ENCODE data around the gene LAMA1.

LAMA1 gene

GRCh38 chr18:7102131-7102530 is 15.5 kb downstream of the LAMA1 start:
- no peaks in the 10 kb centered on the region for H3K4me1 ChIP-seq (ENCODE audit: control insufficient read depth, insufficient read depth, low read length)

GRCh38 chr18:7096838-7097237 is 20.8 kb downstream of the LAMA1 start:
- no peak overlapping the region for H3K4me3 ChIP-seq (ENCODE audit: low read depth, low read length)
- H3K9ac ChIP-seq (ENCODE audit: low read depth, low read length) = no peak overlapping the region
- no peaks in the 10 kb centered on the region for H3K27me3 ChIP-seq (ENCODE audit: control insufficient read depth, insufficient read depth, low read length)
- no peaks in the 10 kb centered on the region for H3K9me3 ChIP-seq (ENCODE audit: control insufficient read depth, insufficient read depth, low read length)
- no peaks in the 10 kb centered on the region for H3K36me3 ChIP-seq (ENCODE audit: control insufficient read depth, insufficient read depth, low read length)
- H3K4me1 ChIP-seq (ENCODE audit: control insufficient read depth, insufficient read depth, low read length) = no peaks in the 10 kb centered on the region

More at GRCh38 chr18:7102131-7102530, 15.5 kb downstream of the LAMA1 start:
- no peak overlapping the region for H3K9ac ChIP-seq (ENCODE audit: low read depth, low read length)
- H3K4me3 ChIP-seq (ENCODE audit: low read depth, low read length) = no peak overlapping the region
- no peaks in the 10 kb centered on the region for H3K9me3 ChIP-seq (ENCODE audit: control insufficient read depth, insufficient read depth, low read length)
- no peaks in the 10 kb centered on the region for H3K27me3 ChIP-seq (ENCODE audit: control insufficient read depth, insufficient read depth, low read length)
- no peaks in the 10 kb centered on the region for H3K36me3 ChIP-seq (ENCODE audit: control insufficient read depth, insufficient read depth, low read length)

GRCh38 chr18:7094427-7094826 is 23.2 kb downstream of the LAMA1 start:
- Histone ChIP-seq H3K27me3 (ENCODE audit: control insufficient read depth, insufficient read depth, low read length) (no peaks in the 10 kb centered on the region), H3K9ac (ENCODE audit: low read depth, low read length) (no peak overlapping the region), H3K36me3 (ENCODE audit: control insufficient read depth, insufficient read depth, low read length) (no peaks in the 10 kb centered on the region), H3K9me3 (ENCODE audit: control insufficient read depth, insufficient read depth, low read length) (no peaks in the 10 kb centered on the region), H3K4me1 (ENCODE audit: control insufficient read depth, insufficient read depth, low read length) (peaks cover 4% of the 10 kb centered on the region), H3K4me3 (ENCODE audit: low read depth, low read length) (no peak overlapping the region)

DNA sequence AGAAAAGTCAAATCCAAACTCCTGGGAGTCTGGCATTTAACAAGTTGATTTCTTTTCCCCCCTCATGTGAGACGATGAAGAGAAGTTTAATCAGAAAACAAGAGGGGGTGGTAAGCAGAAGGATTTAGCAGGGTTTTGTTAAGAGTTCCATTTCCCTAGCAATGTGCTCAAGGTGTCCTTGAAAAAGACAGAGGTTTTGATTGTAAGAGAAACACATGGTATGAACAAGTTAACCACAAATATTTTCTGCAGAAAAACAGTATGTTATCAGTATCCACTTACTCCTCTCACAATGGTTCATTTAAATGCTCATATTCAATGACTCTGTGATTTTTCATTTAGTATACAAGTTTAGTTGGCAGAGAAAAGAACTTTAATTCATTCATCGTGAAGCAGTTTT is 26.8 kb downstream of the LAMA1 start:
- Histone ChIP-seq H3K27me3 (ENCODE audit: control insufficient read depth, insufficient read depth, low read length) (no peaks in the 10 kb centered on the region), H3K4me3 (ENCODE audit: low read depth, low read length) (no peak overlapping the region), H3K36me3 (ENCODE audit: control insufficient read depth, insufficient read depth, low read length) (no peaks in the 10 kb centered on the region), H3K9ac (ENCODE audit: low read depth, low read length) (no peak overlapping the region), H3K4me1 (ENCODE audit: control insufficient read depth, insufficient read depth, low read length) (peaks cover 4% of the 10 kb centered on the region), H3K9me3 (ENCODE audit: control insufficient read depth, insufficient read depth, low read length) (no peaks in the 10 kb centered on the region)

- Histone ChIP-seq H3K4me1 (ENCODE audit: control insufficient read depth, insufficient read depth, low read length) (peaks cover 4% of the 10 kb centered on the region), H3K36me3 (ENCODE audit: control insufficient read depth, insufficient read depth, low read length) (no peaks in the 10 kb centered on the region), H3K27me3 (ENCODE audit: control insufficient read depth, insufficient read depth, low read length) (no peaks in the 10 kb centered on the region), H3K9ac (ENCODE audit: low read depth, low read length) (no peak overlapping the region), H3K9me3 (ENCODE audit: control insufficient read depth, insufficient read depth, low read length) (no peaks in the 10 kb centered on the region), H3K4me3 (ENCODE audit: low read depth, low read length) (no peak overlapping the region)
Observed at GRCh38 chr18:7089369-7089768, 28.2 kb downstream of the LAMA1 start.

- Histone ChIP-seq H3K4me1 (ENCODE audit: control insufficient read depth, insufficient read depth, low read length) (no peaks in the 10 kb centered on the region), H3K4me3 (ENCODE audit: low read depth, low read length) (no peak overlapping the region), H3K9me3 (ENCODE audit: control insufficient read depth, insufficient read depth, low read length) (no peaks in the 10 kb centered on the region), H3K36me3 (ENCODE audit: control insufficient read depth, insufficient read depth, low read length) (no peaks in the 10 kb centered on the region), H3K9ac (ENCODE audit: low read depth, low read length) (no peak overlapping the region), H3K27me3 (ENCODE audit: control insufficient read depth, insufficient read depth, low read length) (no peaks in the 10 kb centered on the region)
Observed at GRCh38 chr18:7084080-7085065, 33.2 kb downstream of the LAMA1 start.

DNA sequence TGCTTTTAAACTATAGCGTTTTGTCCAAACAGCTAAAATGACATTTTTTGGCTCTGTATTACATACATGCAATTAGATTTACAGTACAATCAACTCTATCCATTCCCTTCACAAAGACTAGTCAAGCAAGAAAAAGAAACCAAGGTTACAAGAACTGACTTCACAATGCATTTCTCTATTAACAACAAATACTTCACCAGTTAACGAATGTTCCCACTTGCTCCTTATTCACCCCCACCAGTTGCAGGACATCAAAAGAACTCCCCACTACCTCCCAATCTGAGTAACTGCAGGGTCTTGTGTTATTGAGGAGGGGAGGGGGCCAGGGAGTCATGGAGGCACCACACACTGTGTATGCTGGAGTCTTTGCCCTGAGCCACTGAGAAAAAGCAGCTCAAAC is 34.9 kb downstream of the LAMA1 start:
- H3K27me3 ChIP-seq (ENCODE audit: control insufficient read depth, insufficient read depth, low read length) = no peaks in the 10 kb centered on the region

GRCh38 chr18:7079231-7079630 is 38.4 kb downstream of the LAMA1 start:
- no peaks in the 10 kb centered on the region for H3K36me3 ChIP-seq (ENCODE audit: control insufficient read depth, insufficient read depth, low read length)
- H3K9me3 ChIP-seq (ENCODE audit: control insufficient read depth, insufficient read depth, low read length) = no peaks in the 10 kb centered on the region
- H3K27me3 ChIP-seq (ENCODE audit: control insufficient read depth, insufficient read depth, low read length) = no peaks in the 10 kb centered on the region

More for the DNA sequence above, 34.9 kb downstream of the LAMA1 start:
- no peaks in the 10 kb centered on the region for H3K9me3 ChIP-seq (ENCODE audit: control insufficient read depth, insufficient read depth, low read length)
- H3K36me3 ChIP-seq (ENCODE audit: control insufficient read depth, insufficient read depth, low read length) = no peaks in the 10 kb centered on the region
- no peaks in the 10 kb centered on the region for H3K4me1 ChIP-seq (ENCODE audit: control insufficient read depth, insufficient read depth, low read length)
- H3K9ac ChIP-seq (ENCODE audit: low read depth, low read length) = no peak overlapping the region
- no peak overlapping the region for H3K4me3 ChIP-seq (ENCODE audit: low read depth, low read length)

GRCh38 chr18:7072593-7072992 is 45.0 kb downstream of the LAMA1 start:
- H3K9ac ChIP-seq (ENCODE audit: low read depth, low read length) = no peak overlapping the region
- H3K4me3 ChIP-seq (ENCODE audit: low read depth, low read length) = no peak overlapping the region

More at GRCh38 chr18:7079231-7079630, 38.4 kb downstream of the LAMA1 start:
- no peak overlapping the region for H3K9ac ChIP-seq (ENCODE audit: low read depth, low read length)
- H3K4me1 ChIP-seq (ENCODE audit: control insufficient read depth, insufficient read depth, low read length) = no peaks in the 10 kb centered on the region
- no peak overlapping the region for H3K4me3 ChIP-seq (ENCODE audit: low read depth, low read length)

DNA sequence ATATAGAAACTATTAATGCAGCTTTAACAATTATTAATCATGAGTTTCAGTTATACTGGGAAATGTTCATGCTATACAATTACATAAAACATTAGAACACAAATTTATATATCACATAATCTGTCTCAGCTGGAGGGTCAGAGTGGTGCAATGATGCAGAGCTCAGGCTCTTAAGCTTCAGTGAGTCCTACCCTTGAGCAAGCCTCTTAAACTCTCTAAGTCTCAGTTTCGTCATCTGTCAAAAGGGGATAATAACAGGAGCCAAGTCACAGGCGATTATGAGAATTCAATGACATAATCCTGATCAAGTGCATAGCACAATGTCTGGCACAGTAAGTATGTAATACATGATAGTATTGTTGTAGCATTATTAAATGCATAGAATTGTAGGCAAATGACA is 46.0 kb downstream of the LAMA1 start:
- H3K4me3 ChIP-seq (ENCODE audit: low read depth, low read length) = no peak overlapping the region
- H3K36me3 ChIP-seq (ENCODE audit: control insufficient read depth, insufficient read depth, low read length) = no peaks in the 10 kb centered on the region
- no peaks in the 10 kb centered on the region for H3K27me3 ChIP-seq (ENCODE audit: control insufficient read depth, insufficient read depth, low read length)
- no peak overlapping the region for H3K9ac ChIP-seq (ENCODE audit: low read depth, low read length)
- no peaks in the 10 kb centered on the region for H3K9me3 ChIP-seq (ENCODE audit: control insufficient read depth, insufficient read depth, low read length)
- H3K4me1 ChIP-seq (ENCODE audit: control insufficient read depth, insufficient read depth, low read length) = peaks cover 6% of the 10 kb centered on the region

More at GRCh38 chr18:7072593-7072992, 45.0 kb downstream of the LAMA1 start:
- no peaks in the 10 kb centered on the region for H3K27me3 ChIP-seq (ENCODE audit: control insufficient read depth, insufficient read depth, low read length)
- H3K9me3 ChIP-seq (ENCODE audit: control insufficient read depth, insufficient read depth, low read length) = no peaks in the 10 kb centered on the region
- peaks cover 6% of the 10 kb centered on the region for H3K4me1 ChIP-seq (ENCODE audit: control insufficient read depth, insufficient read depth, low read length)
- H3K36me3 ChIP-seq (ENCODE audit: control insufficient read depth, insufficient read depth, low read length) = no peaks in the 10 kb centered on the region

GRCh38 chr18:7070466-7070865 is 47.1 kb downstream of the LAMA1 start:
- Histone ChIP-seq H3K36me3 (ENCODE audit: control insufficient read depth, insufficient read depth, low read length) (no peaks in the 10 kb centered on the region), H3K4me3 (ENCODE audit: low read depth, low read length) (no peak overlapping the region), H3K27me3 (ENCODE audit: control insufficient read depth, insufficient read depth, low read length) (no peaks in the 10 kb centered on the region), H3K9me3 (ENCODE audit: control insufficient read depth, insufficient read depth, low read length) (no peaks in the 10 kb centered on the region), H3K9ac (ENCODE audit: low read depth, low read length) (no peak overlapping the region), H3K4me1 (ENCODE audit: control insufficient read depth, insufficient read depth, low read length) (peaks cover 6% of the 10 kb centered on the region)
